Activated naive CD8-positive, alpha-beta T cell treated with anti-CD3 and anti-CD28 coated beads for 36 hours (primary cell): Measurements from ENCODE around the gene MYL1. TPM values are rescaled to one million over a fixed set of nuclear protein-coding genes. Genes with fewer than 3 reads are reported as not detected.

Experiments used
- DNase-seq: peaks from one replicate; pipeline ENCODE4 v3.0.0; 2021
- H3K27ac Mint-ChIP-seq: one replicate; pipeline ENCODE4 v1.8.0; 2022; ENCODE audit warnings: mild to moderate bottlenecking, moderate library complexity, mixed read lengths
- H3K27me3 Mint-ChIP-seq: one replicate; pipeline ENCODE4 v1.8.0; 2022; ENCODE audit warnings: mild to moderate bottlenecking, mixed read lengths
- H3K36me3 Mint-ChIP-seq: one replicate; pipeline ENCODE4 v1.8.0; 2021; ENCODE audit warnings: mild to moderate bottlenecking, mixed read lengths
- H3K4me1 Mint-ChIP-seq: one replicate; pipeline ENCODE4 v1.8.0; 2021; ENCODE audit warnings: mixed read lengths
- H3K4me3 Mint-ChIP-seq: one replicate; pipeline ENCODE4 v1.8.0; 2022; ENCODE audit warnings: mild to moderate bottlenecking, moderate library complexity, mixed read lengths
- H3K9me3 Mint-ChIP-seq: one replicate; pipeline ENCODE4 v1.8.0; 2022; ENCODE audit warnings: mixed read lengths
- total RNA-seq, 2 experiments: library from RNA; stranded (reverse); gene quantifications; one replicate each; pipeline ENCODE4 v1.2.3, GENCODE V29; 2021

The MYL1 gene
- total RNA-seq, result not detected

- Mint-ChIP-seq H3K36me3 (no peaks in the 10 kb centered on the region), H3K9me3 (no peaks in the 10 kb centered on the region), H3K27ac (no peak within 1 kb of the TSS), H3K4me3 (no peak within 1 kb of the TSS), H3K4me1 (no peaks in the 10 kb centered on the region), H3K27me3 (no peaks in the 10 kb centered on the region)
- no peak for DNase-seq
Measured at GRCh38 chr2:210315015-210315788, at the start of gene MYL1. Gene MYL1, minus strand, starts transcription at chr2:210315174. Its CDS starts 132 bp downstream, at chr2:210315042.

GRCh38 chr2:210363876-210364275 is 48.9 kb upstream of the MYL1 start:
- Mint-ChIP-seq H3K36me3 (no peaks in the 10 kb centered on the region), H3K27me3 (peaks cover 4% of the 10 kb centered on the region), H3K9me3 (no peaks in the 10 kb centered on the region), H3K4me3 (no peak overlapping the region), H3K4me1 (no peaks in the 10 kb centered on the region), H3K27ac (no peak overlapping the region)
- no peak for DNase-seq

GRCh38 chr2:210363261-210363660 is 48.3 kb upstream of the MYL1 start:
- Mint-ChIP-seq H3K36me3 (no peaks in the 10 kb centered on the region), H3K9me3 (no peaks in the 10 kb centered on the region), H3K4me1 (no peaks in the 10 kb centered on the region), H3K27ac (no peak overlapping the region), H3K4me3 (no peak overlapping the region), H3K27me3 (peaks cover 4% of the 10 kb centered on the region)
- DNase-seq, result no peak

GRCh38 chr2:210360412-210360811 is 45.4 kb upstream of the MYL1 start:
- DNase-seq, result no peak
- H3K9me3 Mint-ChIP-seq, result peaks cover 2% of the 10 kb centered on the region
- no peak overlapping the region for H3K4me3 Mint-ChIP-seq
- no peak overlapping the region for H3K27ac Mint-ChIP-seq
- no peaks in the 10 kb centered on the region for H3K4me1 Mint-ChIP-seq
- peaks cover 4% of the 10 kb centered on the region for H3K27me3 Mint-ChIP-seq
- H3K36me3 Mint-ChIP-seq, result no peaks in the 10 kb centered on the region

- no peaks in the 10 kb centered on the region for H3K4me1 Mint-ChIP-seq
- no peak for DNase-seq
- H3K9me3 Mint-ChIP-seq, result peaks cover 6% of the 10 kb centered on the region
- no peaks in the 10 kb centered on the region for H3K36me3 Mint-ChIP-seq
- no peak overlapping the region for H3K27ac Mint-ChIP-seq
- no peaks in the 10 kb centered on the region for H3K27me3 Mint-ChIP-seq
- H3K4me3 Mint-ChIP-seq, result no peak overlapping the region
Measured at GRCh38 chr2:210356944-210357343, 42.0 kb upstream of the MYL1 start.

- H3K27ac Mint-ChIP-seq, result no peak overlapping the region
- peaks cover 11% of the 10 kb centered on the region for H3K9me3 Mint-ChIP-seq
- H3K4me1 Mint-ChIP-seq, result no peaks in the 10 kb centered on the region
- no peak for DNase-seq
- H3K4me3 Mint-ChIP-seq, result no peak overlapping the region
- no peaks in the 10 kb centered on the region for H3K36me3 Mint-ChIP-seq
- no peaks in the 10 kb centered on the region for H3K27me3 Mint-ChIP-seq
Measured at GRCh38 chr2:210337159-210337558, 22.2 kb upstream of the MYL1 start.

- DNase-seq, result no peak
- no peak overlapping the region for H3K4me3 Mint-ChIP-seq
- H3K27ac Mint-ChIP-seq, result no peak overlapping the region
- H3K36me3 Mint-ChIP-seq, result no peaks in the 10 kb centered on the region
- peaks cover 2% of the 10 kb centered on the region for H3K9me3 Mint-ChIP-seq
- no peaks in the 10 kb centered on the region for H3K4me1 Mint-ChIP-seq
- H3K27me3 Mint-ChIP-seq, result no peaks in the 10 kb centered on the region
Measured at GRCh38 chr2:210324906-210325305, 9.9 kb upstream of the MYL1 start.

- no peaks in the 10 kb centered on the region for H3K4me1 Mint-ChIP-seq
- no peak overlapping the region for H3K27ac Mint-ChIP-seq
- H3K36me3 Mint-ChIP-seq, result no peaks in the 10 kb centered on the region
- no peak overlapping the region for H3K4me3 Mint-ChIP-seq
- H3K9me3 Mint-ChIP-seq, result no peaks in the 10 kb centered on the region
- DNase-seq, result no peak
- no peaks in the 10 kb centered on the region for H3K27me3 Mint-ChIP-seq
Measured at GRCh38 chr2:210324458-210324857, 9.5 kb upstream of the MYL1 start.

- no peak overlapping the region for H3K27ac Mint-ChIP-seq
- DNase-seq, result no peak
- no peaks in the 10 kb centered on the region for H3K36me3 Mint-ChIP-seq
- no peaks in the 10 kb centered on the region for H3K9me3 Mint-ChIP-seq
- no peak overlapping the region for H3K4me3 Mint-ChIP-seq
- H3K4me1 Mint-ChIP-seq, result no peaks in the 10 kb centered on the region
- H3K27me3 Mint-ChIP-seq, result no peaks in the 10 kb centered on the region
Measured at GRCh38 chr2:210323003-210323402, 8.0 kb upstream of the MYL1 start.

- Mint-ChIP-seq H3K36me3 (no peaks in the 10 kb centered on the region), H3K4me1 (no peaks in the 10 kb centered on the region), H3K4me3 (no peak overlapping the region), H3K27me3 (no peaks in the 10 kb centered on the region), H3K9me3 (no peaks in the 10 kb centered on the region), H3K27ac (no peak overlapping the region)
- no peak for DNase-seq
Measured at GRCh38 chr2:210318891-210319290, 3.9 kb upstream of the MYL1 start.

GRCh38 chr2:210318486-210318885 is 3.5 kb upstream of the MYL1 start:
- no peak overlapping the region for H3K4me3 Mint-ChIP-seq
- H3K27me3 Mint-ChIP-seq, result no peaks in the 10 kb centered on the region
- no peak for DNase-seq
- no peaks in the 10 kb centered on the region for H3K4me1 Mint-ChIP-seq
- H3K27ac Mint-ChIP-seq, result no peak overlapping the region
- H3K9me3 Mint-ChIP-seq, result no peaks in the 10 kb centered on the region
- H3K36me3 Mint-ChIP-seq, result no peaks in the 10 kb centered on the region

- no peaks in the 10 kb centered on the region for H3K36me3 Mint-ChIP-seq
- no peaks in the 10 kb centered on the region for H3K4me1 Mint-ChIP-seq
- no peak overlapping the region for H3K4me3 Mint-ChIP-seq
- DNase-seq, result no peak
- no peaks in the 10 kb centered on the region for H3K27me3 Mint-ChIP-seq
- H3K27ac Mint-ChIP-seq, result no peak overlapping the region
- H3K9me3 Mint-ChIP-seq, result no peaks in the 10 kb centered on the region
Measured at GRCh38 chr2:210310550-210310949, 4.4 kb downstream of the MYL1 start.

- Mint-ChIP-seq H3K27me3 (no peaks in the 10 kb centered on the region), H3K36me3 (no peaks in the 10 kb centered on the region), H3K9me3 (no peaks in the 10 kb centered on the region), H3K4me3 (no peak overlapping the region), H3K27ac (no peak overlapping the region), H3K4me1 (no peaks in the 10 kb centered on the region)
- DNase-seq, result no peak
Measured at GRCh38 chr2:210309548-210310233, 5.3 kb downstream of the MYL1 start.

- no peaks in the 10 kb centered on the region for H3K4me1 Mint-ChIP-seq
- H3K27ac Mint-ChIP-seq, result no peak overlapping the region
- H3K36me3 Mint-ChIP-seq, result no peaks in the 10 kb centered on the region
- H3K4me3 Mint-ChIP-seq, result no peak overlapping the region
- no peaks in the 10 kb centered on the region for H3K27me3 Mint-ChIP-seq
- no peak for DNase-seq
- H3K9me3 Mint-ChIP-seq, result no peaks in the 10 kb centered on the region
Measured at GRCh38 chr2:210303498-210303897, 11.5 kb downstream of the MYL1 start.

GRCh38 chr2:210302326-210302725 is 12.6 kb downstream of the MYL1 start:
- Mint-ChIP-seq H3K9me3 (no peaks in the 10 kb centered on the region), H3K27ac (no peak overlapping the region), H3K4me1 (no peaks in the 10 kb centered on the region), H3K36me3 (no peaks in the 10 kb centered on the region), H3K27me3 (no peaks in the 10 kb centered on the region), H3K4me3 (no peak overlapping the region)
- DNase-seq, result no peak

GRCh38 chr2:210299866-210300373 is 15.1 kb downstream of the MYL1 start:
- H3K4me3 Mint-ChIP-seq, result no peak overlapping the region
- H3K4me1 Mint-ChIP-seq, result no peaks in the 10 kb centered on the region
- no peak overlapping the region for H3K27ac Mint-ChIP-seq
- peaks cover 5% of the 10 kb centered on the region for H3K27me3 Mint-ChIP-seq
- no peak for DNase-seq
- H3K36me3 Mint-ChIP-seq, result no peaks in the 10 kb centered on the region
- H3K9me3 Mint-ChIP-seq, result no peaks in the 10 kb centered on the region
